ENCODE measurements around the gene ACBD4. TPM values are rescaled to one million over a fixed set of nuclear protein-coding genes. Genes with fewer than 3 reads are reported as not detected.

Gene ACBD4
- total and polyA plus RNA-seq, 2 of the 4 experiments (the other 2 are of a cell fraction) = 2.3 to 5.7 TPM

- no peak overlapping the region for H4K5ac ChIP-seq (ENCODE audit: low read depth, low read length)
- ChIA-PET CTCF (no interaction called here), POLR2A (ENCODE audit: unreplicated experiment) (no interaction called here)
- H2BK20ac ChIP-seq (ENCODE audit: low read depth, low read length) = no peak overlapping the region
- dilution Hi-C loops (cut with HindIII; ENCODE audit: low sequenced_read_pairs, unreplicated experiment) = no loop called here
- H2AK5ac ChIP-seq (ENCODE audit: low read depth, low read length) = no peak overlapping the region
- peak overlapping the region; percentile 51 for H2AK9ac ChIP-seq (replicated peaks; ENCODE audit: low read depth, low read length, poor library complexity)
- WGBS, 2 experiments (ENCODE audit: extremely low coverage in 2 of 2, insufficient read length in 1 of 2) = 96% methylated on average over 7 of the region's 12 CpGs; no CpG with 5 or more reads in 1 of the 2 experiments
- H4K91ac ChIP-seq (ENCODE audit: insufficient read depth, low read depth, low read length) = no peak overlapping the region
- no peak overlapping the region for H3K56ac ChIP-seq (ENCODE audit: extremely low read depth, insufficient read depth, low read length)
- H2BK5ac ChIP-seq (ENCODE audit: low read depth, low read length, poor library complexity, severe bottlenecking) = no peak overlapping the region
- in situ Hi-C loops (cut with MboI; ENCODE audit: low sequenced_read_pairs) = no loop called here
- ATAC-seq (ENCODE audit: low read depth) (peak; percentile 38), DNase-seq (no peak)
- no peak overlapping the region for H3K23ac ChIP-seq (ENCODE audit: low read depth, low read length)
- no peak overlapping the region for H2AFZ ChIP-seq (replicated peaks; ENCODE audit: low read length, poor library complexity)
- peaks cover 4% of the 10 kb centered on the region for H4K20me1 ChIP-seq (ENCODE audit: insufficient read depth, low read length)
- H3K4me1 ChIP-seq (ENCODE audit: control insufficient read depth, insufficient read depth, low read length) = peaks cover 7% of the 10 kb centered on the region; the same call in 1 of the 2 replicates
- no peak overlapping the region for H3K4me2 ChIP-seq (ENCODE audit: low read depth, low read length)
- no peak overlapping the region for H2BK15ac ChIP-seq (ENCODE audit: low read depth, low read length)
- H3K18ac ChIP-seq (ENCODE audit: low read depth, low read length) = no peak overlapping the region
- no peaks in the 10 kb centered on the region for H3K9me3 ChIP-seq (ENCODE audit: control insufficient read depth, insufficient read depth, low read length)
- H3K36me3 ChIP-seq (ENCODE audit: control insufficient read depth, insufficient read depth, low read length) = peaks cover 85% of the 10 kb centered on the region
- intact Hi-C loops (cut with micrococcal nuclease) = no loop called here
- peaks cover 13 to 62% of the 10 kb centered on the region in 2 experiments; a peak in 3 of 4 replicates for H3K79me1 ChIP-seq (ENCODE audit: low read depth in 1 of 2, low read length in 2 of 2)
- BruUV-seq (replicated peaks) = no TSS peak
- no peak overlapping the region for H3K14ac ChIP-seq (replicated peaks; ENCODE audit: low read depth, low read length)
- no peak overlapping the region for H2BK120ac ChIP-seq (ENCODE audit: low read depth, low read length)
- H4K8ac ChIP-seq (ENCODE audit: low read depth in 2 of 2, low read length in 2 of 2) = no peak overlapping the region
- no peaks in the 10 kb centered on the region for H3K27me3 ChIP-seq (ENCODE audit: control insufficient read depth, insufficient read depth, low read length)
- H3K9me1 ChIP-seq (ENCODE audit: insufficient read depth, low read length) = no peaks in the 10 kb centered on the region
- H3K9ac ChIP-seq (ENCODE audit: low read depth, low read length) = no peak overlapping the region
- H3K4ac ChIP-seq (ENCODE audit: low read depth, low read length) = no peak overlapping the region
- H3K4me3 ChIP-seq (ENCODE audit: insufficient read depth, low read depth, low read length) = no peak overlapping the region
- no peak overlapping the region for H3K27ac ChIP-seq (ENCODE audit: insufficient read depth, low read length)
- TF ChIP-seq SMC3 (IDR thresholded peaks at IDR 0.05; ENCODE audit: low read depth, low read length) (no peak), MAZ (IDR thresholded peaks at IDR 0.05; ENCODE audit: borderline replicate concordance, low read depth, low read length) (no peak), RAD21 (IDR thresholded peaks at IDR 0.05; ENCODE audit: low read length) (no peak), FOS (IDR thresholded peaks at IDR 0.05; ENCODE audit: low read depth, low read length) (no peak), MXI1 (IDR thresholded peaks at IDR 0.05; ENCODE audit: borderline replicate concordance, low read depth, low read length) (no peak), CTCF (conservative IDR thresholded peaks at IDR 0.05; ENCODE audit: low read depth, low read length) (no peak), BHLHE40 (IDR thresholded peaks at IDR 0.05; ENCODE audit: low read depth, low read length) (no peak), RCOR1 (IDR thresholded peaks at IDR 0.05; ENCODE audit: insufficient replicate concordance, low read length) (no peak), POLR2A (IDR thresholded peaks at IDR 0.05; ENCODE audit: low read depth, low read length) (no peak), USF2 (IDR thresholded peaks at IDR 0.05; ENCODE audit: low read depth, low read length) (no peak), MAFK (IDR thresholded peaks at IDR 0.05; ENCODE audit: low read depth, low read length) (no peak), NFE2L2 (IDR thresholded peaks at IDR 0.05; ENCODE audit: low read depth, low read length) (no peak), ELK1 (IDR thresholded peaks at IDR 0.05; ENCODE audit: borderline replicate concordance, low read depth, low read length) (no peak), RFX5 (IDR thresholded peaks at IDR 0.05; ENCODE audit: low read depth, low read length) (no peak), CHD1 (IDR thresholded peaks at IDR 0.05; ENCODE audit: low read depth, low read length) (no peak)
Observed at GRCh38 chr17:45101883-45102811, 33.3 kb upstream of the ACBD4 start.

Measured in IMR-90 (cell line).